Caco-2 (cell line): ENCODE results near the gene MTRR. TPM values are rescaled to one million over a fixed set of nuclear protein-coding genes. Genes with fewer than 3 reads are reported as not detected.
A peak's percentile ranks its signal among the peaks of the same experiment; 100 is the strongest.

Experiments
- BruUV-seq: library from RNA; stranded (reverse); fragments of 400-500 nt; replicated peaks from 2 replicates; lab custom pipeline; 2021; lab: Mats Ljungman, UMichigan
- CTCF ChIA-PET: fragments of 300-600 bp; sonication (Branson Sonifier 250); formaldehyde crosslinking; loops from one replicate; lab custom pipeline; 2022; ENCODE audit warnings: antibody characterized with exemption; lab: Charles Lee
- POLR2A ChIA-PET: fragments of 300-600 bp; sonication (Branson Sonifier 250); formaldehyde crosslinking; loops from one replicate; lab custom pipeline; 2022; ENCODE audit warnings: antibody characterized with exemption; lab: Charles Lee
- DNase-seq, 2 experiments: peaks; one replicate each; pipeline versions ENCODE4 v3.0.0 to v3.0.0-alpha.2; 2020 to 2022
- H3K27me3 ChIP-seq: replicated peaks from 2 replicates; pipeline ENCODE4 v1.6.0; 2011; ENCODE audit warnings: low read length; ENCODE audit not compliant: control insufficient read depth, insufficient read depth
- H3K36me3 ChIP-seq: 2 replicates; pipeline ENCODE4 v1.5.1; 2011; ENCODE audit warnings: low read length; ENCODE audit not compliant: control insufficient read depth, insufficient read depth
- H3K4me1 ChIP-seq: fragments of 250-450 bp; sonication (Bioruptor Pico); 2 replicates; pipeline ENCODE4 v1.5.1; 2020; ENCODE audit warnings: mild to moderate bottlenecking
- H3K4me3 ChIP-seq: 2 replicates; pipeline ENCODE4 v1.5.1; 2011; ENCODE audit warnings: low read depth, mild to moderate bottlenecking, control low read depth, low read length
- H3K9me3 ChIP-seq: fragments of 250-450 bp; sonication (Bioruptor Pico); 2 replicates; pipeline ENCODE4 v1.5.1; 2020; ENCODE audit warnings: mild to moderate bottlenecking, moderate library complexity
- H3K27ac Mint-ChIP-seq: one replicate; pipeline ENCODE4 v1.8.0; 2022; ENCODE audit warnings: mixed read lengths; ENCODE audit not compliant: unreplicated experiment
- H3K27me3 Mint-ChIP-seq: one replicate; pipeline ENCODE4 v1.8.0; 2022; ENCODE audit warnings: mixed read lengths; ENCODE audit not compliant: insufficient read depth, unreplicated experiment
- H3K36me3 Mint-ChIP-seq: one replicate; pipeline ENCODE4 v1.8.0; 2022; ENCODE audit warnings: mild to moderate bottlenecking, mixed read lengths; ENCODE audit not compliant: insufficient read depth, unreplicated experiment
- H3K4me1 Mint-ChIP-seq: one replicate; pipeline ENCODE4 v1.8.0; 2022; ENCODE audit warnings: low read depth, mixed read lengths; ENCODE audit not compliant: unreplicated experiment
- H3K4me3 Mint-ChIP-seq: one replicate; pipeline ENCODE4 v1.8.0; 2022; ENCODE audit warnings: mild to moderate bottlenecking, moderate library complexity, mixed read lengths; ENCODE audit not compliant: unreplicated experiment
- H3K9me3 Mint-ChIP-seq: one replicate; pipeline ENCODE4 v1.8.0; 2022; ENCODE audit warnings: mixed read lengths; ENCODE audit not compliant: unreplicated experiment
- intact Hi-C: fragments of 100-400 bp; cut with micrococcal nuclease; formaldehyde crosslinking; loops from one replicate; pipeline ENCODE4 v1.10.0; 2022; ENCODE audit not compliant: unreplicated experiment
- total RNA-seq: library from RNA; stranded (reverse); gene quantifications from 2 replicates; pipeline ENCODE4 v1.2.3, GENCODE V29; 2022
- TF ChIP-seq, protein P1 (sequence below), 2 experiments: fragments of 200-600 bp in 1 of 2; IDR thresholded peaks; 1 replicate in 1 of 2; 2 replicates in 1 of 2; pipeline versions ENCODE4 v1.5.1 to v1.8.0; 2011 to 2022; ENCODE audit warnings: antibody characterized with exemption in 1 of 2, control low read depth in 1 of 2, inconsistent platforms in 1 of 2, low read depth in 1 of 2, low read length in 1 of 2, mild to moderate bottlenecking in 1 of 2, moderate library complexity in 1 of 2; ENCODE audit not compliant: insufficient read depth in 1 of 2, severe bottlenecking in 1 of 2, unreplicated experiment in 1 of 2

MTRR gene
- total RNA-seq, 1 experiment from 2014 or later, result 57.6 TPM

GRCh38 chr5:7897014-7897600, 28.2 kb downstream of the MTRR start:
- POLR2A ChIA-PET, result no interaction called here

DNA sequence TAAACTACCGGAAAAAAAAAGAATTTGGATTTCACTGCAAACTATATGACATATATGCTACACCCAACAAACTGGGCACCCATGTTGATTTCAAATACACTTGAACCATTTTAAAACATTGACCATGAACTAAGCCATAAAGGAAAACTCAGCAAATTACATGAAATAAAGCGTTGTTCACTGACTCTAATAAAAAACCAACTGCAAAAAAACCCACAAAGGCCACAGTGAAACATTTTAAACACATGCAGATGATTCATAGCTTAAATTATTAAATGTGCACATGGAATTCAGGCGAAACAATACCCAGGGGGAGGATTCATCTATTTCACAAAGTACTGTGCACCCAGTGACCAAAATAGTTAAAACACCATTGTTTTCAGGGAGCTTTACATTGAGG, 33.3 kb downstream of the MTRR start:
- Histone ChIP-seq H3K9me3 (no peaks in the 10 kb centered on the region), H3K27me3 (no peaks in the 10 kb centered on the region), H3K36me3 (peaks cover 8% of the 10 kb centered on the region), H3K4me3 (no peak overlapping the region), H3K4me1 (no peaks in the 10 kb centered on the region)
- H3K9me3 Mint-ChIP-seq, result peaks cover 2% of the 10 kb centered on the region
- intact Hi-C loops, result no loop called here
- BruUV-seq, result no TSS peak
- H3K4me3 Mint-ChIP-seq, result no peak overlapping the region
- TF ChIP-seq, protein P1, sequence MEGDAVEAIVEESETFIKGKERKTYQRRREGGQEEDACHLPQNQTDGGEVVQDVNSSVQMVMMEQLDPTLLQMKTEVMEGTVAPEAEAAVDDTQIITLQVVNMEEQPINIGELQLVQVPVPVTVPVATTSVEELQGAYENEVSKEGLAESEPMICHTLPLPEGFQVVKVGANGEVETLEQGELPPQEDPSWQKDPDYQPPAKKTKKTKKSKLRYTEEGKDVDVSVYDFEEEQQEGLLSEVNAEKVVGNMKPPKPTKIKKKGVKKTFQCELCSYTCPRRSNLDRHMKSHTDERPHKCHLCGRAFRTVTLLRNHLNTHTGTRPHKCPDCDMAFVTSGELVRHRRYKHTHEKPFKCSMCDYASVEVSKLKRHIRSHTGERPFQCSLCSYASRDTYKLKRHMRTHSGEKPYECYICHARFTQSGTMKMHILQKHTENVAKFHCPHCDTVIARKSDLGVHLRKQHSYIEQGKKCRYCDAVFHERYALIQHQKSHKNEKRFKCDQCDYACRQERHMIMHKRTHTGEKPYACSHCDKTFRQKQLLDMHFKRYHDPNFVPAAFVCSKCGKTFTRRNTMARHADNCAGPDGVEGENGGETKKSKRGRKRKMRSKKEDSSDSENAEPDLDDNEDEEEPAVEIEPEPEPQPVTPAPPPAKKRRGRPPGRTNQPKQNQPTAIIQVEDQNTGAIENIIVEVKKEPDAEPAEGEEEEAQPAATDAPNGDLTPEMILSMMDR (IDR thresholded peaks at IDR 0.05; ENCODE audit: insufficient read depth in 1 of 2, low read depth in 1 of 2, low read length in 1 of 2, severe bottlenecking in 1 of 2, unreplicated experiment in 1 of 2), result no peak
- ChIA-PET POLR2A (no interaction called here), CTCF (no interaction called here)
- DNase-seq, result no peak
- peaks cover 64% of the 10 kb centered on the region for H3K36me3 Mint-ChIP-seq
- no peaks in the 10 kb centered on the region for H3K4me1 Mint-ChIP-seq
- H3K27me3 Mint-ChIP-seq, result no peaks in the 10 kb centered on the region
- H3K27ac Mint-ChIP-seq, result no peak overlapping the region

More at GRCh38 chr5:7897014-7897600, 28.2 kb downstream of the MTRR start:
- Mint-ChIP-seq H3K9me3 (no peaks in the 10 kb centered on the region), H3K4me3 (no peak overlapping the region), H3K27ac (no peak overlapping the region), H3K27me3 (no peaks in the 10 kb centered on the region), H3K4me1 (no peaks in the 10 kb centered on the region), H3K36me3 (peaks cover 82% of the 10 kb centered on the region)
- DNase-seq, result peak; percentile 44 to 51
- no TSS peak for BruUV-seq
- intact Hi-C loops, result no loop called here
- Histone ChIP-seq H3K36me3 (peaks cover 10% of the 10 kb centered on the region), H3K27me3 (no peaks in the 10 kb centered on the region), H3K4me3 (no peak overlapping the region), H3K9me3 (no peaks in the 10 kb centered on the region), H3K4me1 (no peaks in the 10 kb centered on the region)
- CTCF ChIA-PET, result no interaction called here
- TF ChIP-seq, protein P1 (IDR thresholded peaks at IDR 0.05; ENCODE audit: insufficient read depth in 1 of 2, low read depth in 1 of 2, low read length in 1 of 2, severe bottlenecking in 1 of 2, unreplicated experiment in 1 of 2), result peak; percentile 42 to 53

GRCh38 chr5:7902666-7903625, 34.0 kb downstream of the MTRR start:
- Histone ChIP-seq H3K36me3 (peaks cover 8% of the 10 kb centered on the region), H3K4me1 (no peaks in the 10 kb centered on the region), H3K4me3 (no peak overlapping the region), H3K9me3 (peaks cover under 1% of the 10 kb centered on the region), H3K27me3 (no peaks in the 10 kb centered on the region)
- POLR2A ChIA-PET, result no interaction called here
- no peak overlapping the region for H3K4me3 Mint-ChIP-seq
- DNase-seq, result no peak
- H3K27me3 Mint-ChIP-seq, result no peaks in the 10 kb centered on the region
- no peaks in the 10 kb centered on the region for H3K4me1 Mint-ChIP-seq
- intact Hi-C loops, result no loop called here
- no TSS peak for BruUV-seq
- H3K27ac Mint-ChIP-seq, result no peak overlapping the region
- H3K36me3 Mint-ChIP-seq, result peaks cover 64% of the 10 kb centered on the region
- CTCF ChIA-PET, result no interaction called here
- TF ChIP-seq, protein P1 (IDR thresholded peaks at IDR 0.05; ENCODE audit: insufficient read depth in 1 of 2, low read depth in 1 of 2, low read length in 1 of 2, severe bottlenecking in 1 of 2, unreplicated experiment in 1 of 2), result no peak
- peaks cover 9% of the 10 kb centered on the region for H3K9me3 Mint-ChIP-seq
